H1 (cell line): ENCODE data around the gene SLC12A2. TPM values are rescaled to one million over a fixed set of nuclear protein-coding genes. Genes with fewer than 3 reads are reported as not detected.
A peak's percentile ranks its signal among the peaks of the same experiment; 100 is the strongest.

Source experiments
- CTCF ChIA-PET: fragments of 300-600 bp; sonication (Branson Sonifier 250); formaldehyde crosslinking; loops from one replicate; lab custom pipeline; 2021; ENCODE audit not compliant: partially characterized antibody; lab: Charles Lee
- POLR2A ChIA-PET: fragments of 300-600 bp; sonication (Branson Sonifier 250); formaldehyde crosslinking; loops from one replicate; lab custom pipeline; 2021; ENCODE audit warnings: inconsistent platforms; ENCODE audit not compliant: partially characterized antibody; lab: Charles Lee
- DNase-seq, 2 experiments: peaks; one replicate each; pipeline versions ENCODE4 v3.0.0 to v3.0.0-alpha.2; 2010 to 2022; ENCODE audit warnings: low spot score in 2 of 2, low read depth in 1 of 2, mixed read lengths in 1 of 2
- FAIRE-seq: peaks from 2 replicates; lab custom pipeline; 2011; peaks lifted over from hg19 to GRCh38; lab: Jason Lieb, UNC
- H2AFZ ChIP-seq: 2 replicates; pipeline ENCODE4 v1.8.1; 2012; ENCODE audit warnings: low read length, inconsistent platforms
- H2AK5ac ChIP-seq: 2 replicates; pipeline ENCODE4 v1.6.1; 2013; ENCODE audit warnings: low read depth, low read length
- H2BK120ac ChIP-seq: replicated peaks from 2 replicates; pipeline ENCODE3; 2013; ENCODE audit warnings: low read depth, low read length, inconsistent platforms
- H2BK12ac ChIP-seq: 2 replicates; pipeline ENCODE4 v1.6.1; 2013; ENCODE audit warnings: low read depth, low read length
- H2BK15ac ChIP-seq: 2 replicates; pipeline ENCODE4 v1.6.1; 2013; ENCODE audit warnings: low read length
- H2BK20ac ChIP-seq: 2 replicates; pipeline ENCODE4 v1.6.1; 2013; ENCODE audit warnings: low read length
- H2BK5ac ChIP-seq: 2 replicates; pipeline ENCODE4 v1.6.1; 2013; ENCODE audit warnings: low read depth, low read length
- H3K14ac ChIP-seq: 2 replicates; pipeline ENCODE4 v1.6.1; 2013; ENCODE audit warnings: inconsistent platforms; ENCODE audit not compliant: insufficient read length
- H3K18ac ChIP-seq: 2 replicates; pipeline ENCODE4 v1.6.1; 2013; ENCODE audit warnings: low read length; ENCODE audit errors: extremely low read depth
- H3K23ac ChIP-seq: 2 replicates; pipeline ENCODE4 v1.6.1; 2013; ENCODE audit warnings: inconsistent platforms; ENCODE audit not compliant: insufficient read length
- H3K23me2 ChIP-seq: 2 replicates; pipeline ENCODE4 v1.6.1; 2013; ENCODE audit warnings: low read depth, low read length
- H3K27ac ChIP-seq: 2 replicates; pipeline ENCODE4 v1.6.1; 2011; ENCODE audit warnings: low read depth, low read length, inconsistent platforms
- H3K27me3 ChIP-seq, 4 experiments: replicated peaks in 1 of 4; 1 replicate in 1 of 4; 2 replicates in 3 of 4; pipeline versions ENCODE4 v1.6.1 to v1.8.1; 2011 to 2013; ENCODE audit warnings: low read length in 3 of 4, mild to moderate bottlenecking in 3 of 4, inconsistent platforms in 2 of 4, mixed read lengths in 2 of 4, moderate library complexity in 1 of 4; ENCODE audit not compliant: control insufficient read depth in 3 of 4, insufficient read depth in 3 of 4; ENCODE audit errors: extremely low read depth in 1 of 4
- H3K36me3 ChIP-seq, 4 experiments: 2 replicates each; pipeline versions ENCODE4 v1.6.1 to v1.8.1; 2011 to 2013; ENCODE audit warnings: mild to moderate bottlenecking in 4 of 4, low read length in 3 of 4, moderate library complexity in 2 of 4, control low read depth in 1 of 4, inconsistent platforms in 1 of 4; ENCODE audit not compliant: insufficient read depth in 4 of 4, control insufficient read depth in 2 of 4
- H3K4ac ChIP-seq: replicated peaks from 2 replicates; pipeline ENCODE3; 2013; ENCODE audit warnings: low read length, low read depth, mixed read lengths, inconsistent platforms; ENCODE audit not compliant: insufficient read length
- H3K4me1 ChIP-seq, 4 experiments: replicated peaks in 1 of 4; 1 replicate in 1 of 4; 2 replicates in 3 of 4; pipeline versions ENCODE4 v1.6.1 to v1.8.1; 2011 to 2013; ENCODE audit warnings: low read length in 3 of 4, inconsistent platforms in 2 of 4, mixed read lengths in 1 of 4; ENCODE audit not compliant: insufficient read depth in 4 of 4, control insufficient read depth in 3 of 4
- H3K4me2 ChIP-seq, 2 experiments: 2 replicates each; pipeline versions ENCODE4 v1.6.1 to v1.8.1; 2011 to 2013; ENCODE audit warnings: low read depth in 2 of 2, low read length in 2 of 2, control low read depth in 1 of 2, inconsistent platforms in 1 of 2, mild to moderate bottlenecking in 1 of 2; ENCODE audit not compliant: insufficient read depth in 1 of 2
- H3K4me3 ChIP-seq, 4 experiments: fragments of 200-600, 300-600 bp in 1 of 4; sonication (generic), shearing (Covaris generic), sonication (Bioruptor Twin) in 1 of 4; 2 replicates each; pipeline versions ENCODE4 v1.5.1 to v1.8.1; 2011 to 2016; ENCODE audit warnings: low read length in 4 of 4, low read depth in 3 of 4, control low read depth in 2 of 4, inconsistent platforms in 2 of 4, mild to moderate bottlenecking in 2 of 4, mixed read lengths in 1 of 4, moderate library complexity in 1 of 4; ENCODE audit not compliant: insufficient read depth in 2 of 4; ENCODE audit errors: extremely low read depth in 1 of 4
- H3K56ac ChIP-seq: replicated peaks from 2 replicates; pipeline ENCODE3; 2013; ENCODE audit warnings: low read depth, mild to moderate bottlenecking, mixed read lengths, low read length, inconsistent platforms; ENCODE audit not compliant: insufficient read length
- H3K79me1 ChIP-seq: 2 replicates; pipeline ENCODE4 v1.6.1; 2013; ENCODE audit warnings: low read depth, low read length, control low read depth
- H3K79me2 ChIP-seq, 2 experiments: 2 replicates each; pipeline versions ENCODE4 v1.6.1 to v1.8.1; 2012 to 2013; ENCODE audit warnings: low read length in 2 of 2, mild to moderate bottlenecking in 2 of 2, inconsistent platforms in 1 of 2; ENCODE audit not compliant: insufficient read depth in 2 of 2, control insufficient read depth in 1 of 2
- H3K9ac ChIP-seq, 4 experiments: replicated peaks in 1 of 4; 1 replicate in 1 of 4; 2 replicates in 3 of 4; pipeline versions ENCODE4 v1.6.1 to v1.8.1; 2011 to 2013; ENCODE audit warnings: low read depth in 3 of 4, low read length in 3 of 4, control low read depth in 2 of 4, mild to moderate bottlenecking in 2 of 4, moderate library complexity in 2 of 4, inconsistent platforms in 1 of 4; ENCODE audit errors: extremely low read depth in 1 of 4
- H3K9me3 ChIP-seq, 2 experiments: 2 replicates each; pipeline versions ENCODE4 v1.6.1 to v1.8.1; 2012 to 2013; ENCODE audit warnings: mild to moderate bottlenecking in 2 of 2, moderate library complexity in 2 of 2, control low read depth in 1 of 2, inconsistent platforms in 1 of 2, low read depth in 1 of 2, low read length in 1 of 2, mixed read lengths in 1 of 2; ENCODE audit not compliant: insufficient read depth in 2 of 2
- H4K20me1 ChIP-seq, 2 experiments: replicated peaks in 1 of 2; 2 replicates each; pipeline versions ENCODE3 to v1.8.1; 2011 to 2013; ENCODE audit warnings: inconsistent platforms in 2 of 2, low read length in 2 of 2, mild to moderate bottlenecking in 1 of 2; ENCODE audit not compliant: insufficient read depth in 2 of 2, control insufficient read depth in 1 of 2
- H4K5ac ChIP-seq: 2 replicates; pipeline ENCODE4 v1.6.1; 2013; ENCODE audit warnings: low read length, low read depth, mixed read lengths, inconsistent platforms; ENCODE audit not compliant: insufficient read length
- H4K8ac ChIP-seq: 2 replicates; pipeline ENCODE4 v1.8.0; 2013; ENCODE audit warnings: mild to moderate bottlenecking, moderate library complexity, low read length, inconsistent platforms; ENCODE audit not compliant: insufficient read depth; ENCODE audit errors: extremely low read depth
- H4K91ac ChIP-seq: replicated peaks from 2 replicates; pipeline ENCODE3; 2013; ENCODE audit warnings: low read length, mixed read lengths, inconsistent platforms; ENCODE audit not compliant: insufficient read length
- ASH2L ChIP-seq: fragments of 200-600, 300-600 bp; sonication (generic); IDR thresholded peaks from one replicate; pipeline ENCODE4 v1.7.1; 2017; ENCODE audit warnings: low read length
- GABPA ChIP-seq: IDR thresholded peaks from 2 replicates; pipeline ENCODE4 v1.6.1; 2011; ENCODE audit warnings: mild to moderate bottlenecking, low read length, moderate library complexity, borderline replicate concordance; ENCODE audit not compliant: insufficient read depth
- POLR2AphosphoS5 ChIP-seq: IDR thresholded peaks from 2 replicates; pipeline ENCODE4 v1.6.1; 2011; ENCODE audit warnings: low read depth, low read length
- RNF2 ChIP-seq: fragments of 200-900, 300-1000 bp; sonication (generic); IDR thresholded peaks from 2 replicates; pipeline ENCODE4 v1.7.1; 2016; ENCODE audit warnings: borderline replicate concordance, low read depth, mild to moderate bottlenecking, antibody characterized with exemption, low read length; ENCODE audit not compliant: poor library complexity, severe bottlenecking; ENCODE audit errors: missing control alignments
- SAP30 ChIP-seq: fragments of 300-600 bp; sonication (generic); IDR thresholded peaks from 2 replicates; pipeline ENCODE4 v1.7.1; 2012; ENCODE audit warnings: low read length, moderate library complexity, mild to moderate bottlenecking, inconsistent platforms; ENCODE audit not compliant: insufficient read depth, insufficient replicate concordance
- SIN3A ChIP-seq, 2 experiments: IDR thresholded peaks in 1 of 2; conservative IDR thresholded peaks in 1 of 2; 2 replicates each; pipeline ENCODE4 v1.6.1; 2011 to 2012; ENCODE audit warnings: low read length in 2 of 2, improper control_type of control experiment in 1 of 2, low read depth in 1 of 2, mild to moderate bottlenecking in 1 of 2
- SP1 ChIP-seq: IDR thresholded peaks from 2 replicates; pipeline ENCODE4 v1.6.1; 2011; ENCODE audit warnings: low read depth, low read length
- SUZ12 ChIP-seq: fragments of 200-600 bp; sonication (generic); IDR thresholded peaks from 2 replicates; pipeline ENCODE4 v1.6.1; 2012; ENCODE audit warnings: mild to moderate bottlenecking, inconsistent platforms, low read length, moderate library complexity, mixed read lengths
- WGBS, 2 experiments: shearing (Covaris generic) in 1 of 2; methylation state at CpG; one replicate each; pipeline versions ENCODE4 v1.1.6 to v1.1.7; 2013 to 2015; ENCODE audit warnings: low lambda C conversion rate in 2 of 2, mixed read lengths in 2 of 2, inconsistent platforms in 1 of 2, low coverage in 1 of 2, missing lambda C conversion rate in 1 of 2; ENCODE audit not compliant: insufficient replicate concordance in 2 of 2, insufficient coverage in 1 of 2, insufficient read length in 1 of 2; ENCODE audit errors: extremely low coverage in 1 of 2, missing lambda C conversion rate in 1 of 2; 5-methylcytosine and 5-hydroxymethylcytosine counted together
- polyA plus RNA-seq, 7 experiments: library from polyadenylated mRNA; depleted of rRNA in 3 of 7; stranded (reverse) in 5 of 7; unstranded in 2 of 7; fragments of >200 nt in 5 of 7; fragments of 200-250 nt in 2 of 7; gene quantifications; 1 replicate in 5 of 7; 2 replicates in 1 of 7; 4 replicates in 1 of 7; pipeline versions ENCODE4 v1.2.1 to v1.2.3, GENCODE V29; 2011 to 2013; ENCODE audit warnings: missing spikeins in 2 of 7, mixed read lengths in 2 of 7
- total RNA-seq: library from RNA; stranded (reverse); fragmentation: NEBNext Ultra II Directional; extraction: Animal tissue kit (Norgen Biotek cat#: 25700); gene quantifications from 2 replicates; pipeline ENCODE4 v1.2.1, GENCODE V29; 2021

SLC12A2 gene
- total and polyA plus RNA-seq, 2 of the 8 experiments (the other 6 are each of a cell fraction or from before 2014, with no cell fraction given), result 2.6 to 16.2 TPM

DNA sequence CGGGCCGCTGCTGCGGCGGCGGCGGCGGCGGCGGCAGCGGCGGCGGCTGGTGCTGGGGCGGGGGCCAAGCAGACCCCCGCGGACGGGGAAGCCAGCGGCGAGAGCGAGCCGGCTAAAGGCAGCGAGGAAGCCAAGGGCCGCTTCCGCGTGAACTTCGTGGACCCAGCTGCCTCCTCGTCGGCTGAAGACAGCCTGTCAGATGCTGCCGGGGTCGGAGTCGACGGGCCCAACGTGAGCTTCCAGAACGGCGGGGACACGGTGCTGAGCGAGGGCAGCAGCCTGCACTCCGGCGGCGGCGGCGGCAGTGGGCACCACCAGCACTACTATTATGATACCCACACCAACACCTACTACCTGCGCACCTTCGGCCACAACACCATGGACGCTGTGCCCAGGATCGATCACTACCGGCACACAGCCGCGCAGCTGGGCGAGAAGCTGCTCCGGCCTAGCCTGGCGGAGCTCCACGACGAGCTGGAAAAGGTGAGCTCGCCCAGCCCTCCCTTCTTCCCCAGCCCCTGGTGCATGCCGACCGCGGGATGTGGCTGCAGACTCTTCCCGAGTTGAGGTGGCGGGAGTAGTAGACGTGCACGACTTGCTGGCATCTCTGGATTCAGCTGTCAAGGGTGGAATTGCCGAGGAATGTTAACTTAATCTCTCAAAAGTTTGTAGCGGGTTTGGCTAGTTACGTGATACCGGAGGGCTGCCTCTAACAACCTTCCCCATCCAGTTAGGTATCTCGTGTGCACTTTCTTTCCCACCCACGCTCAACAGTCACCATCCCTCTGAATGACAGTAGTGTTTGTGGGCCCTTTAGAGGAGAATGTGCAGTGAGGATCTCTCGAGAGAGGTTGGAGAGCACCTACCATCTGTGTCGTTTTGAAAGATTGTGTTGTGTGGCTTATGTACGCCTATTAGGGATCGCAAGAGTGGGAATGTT, 932 bp downstream of the SLC12A2 start:
- no peak overlapping the region for H3K23ac ChIP-seq
- peaks cover 10 to 15% of the 10 kb centered on the region in 2 experiments for H4K20me1 ChIP-seq
- H3K9ac ChIP-seq, result peak overlapping the region in 2 of 4 experiments; percentile 72 to 76; a peak in 2 of 7 replicates
- peaks cover 10% of the 10 kb centered on the region for H3K23me2 ChIP-seq
- no peak overlapping the region for H3K4ac ChIP-seq
- H2BK15ac ChIP-seq, result no peak overlapping the region
- POLR2A ChIA-PET, result interaction anchor here (1.3 kb wide), 1 partner anchor 10 kb away, joined by 5 read pairs; no protein-coding TSS in a partner anchor
- H3K4me3 ChIP-seq, result peak overlapping the region; percentile 57 to 87 (median 74)
- H3K27ac ChIP-seq, result no peak overlapping the region
- H2AFZ ChIP-seq, result no peak overlapping the region
- no peak overlapping the region for H2BK12ac ChIP-seq
- CTCF ChIA-PET, result interaction anchor here (0.7 to 1.2 kb wide), 3 partner anchors 72 to 511 kb away, joined by 3 to 4 read pairs (median 3); no protein-coding TSS in a partner anchor
- no peak overlapping the region for H3K14ac ChIP-seq
- WGBS, 2 experiments, result 6% methylated on average over 43 of the region's 71 CpGs; no CpG with 5 or more reads in 1 of the 2 experiments
- DNase-seq (peak in 1 of 2 experiments; percentile 64), FAIRE-seq (no peak)
- H3K9me3 ChIP-seq, result no peaks in the 10 kb centered on the region
- no peak overlapping the region for H4K91ac ChIP-seq
- H2BK5ac ChIP-seq, result no peak overlapping the region
- no peak overlapping the region for H2BK120ac ChIP-seq
- no peak overlapping the region for H4K5ac ChIP-seq
- no peak for TF ChIP-seq POLR2AphosphoS5
- peak; percentile 19 for TF ChIP-seq ASH2L
- no peak for TF ChIP-seq SP1
- TF ChIP-seq SUZ12, result peak; percentile 56; the same call in 1 of the 2 replicates
- TF ChIP-seq RNF2, result peak; percentile 35
- peak; percentile 33 for TF ChIP-seq SAP30
- peak; percentile 8 to 46; a peak in 1 of 4 replicates for TF ChIP-seq SIN3A (conservative IDR thresholded peaks at IDR 0.05 in 1 of 2, IDR thresholded peaks at IDR 0.05 in 1 of 2; ENCODE audit: low read depth in 1 of 2, low read length in 2 of 2)
- 0 out of 2 replicates have a peak, but pooled peaks have one; percentile 10 for TF ChIP-seq GABPA
- peaks cover 0 to 11% of the 10 kb centered on the region in 2 experiments; a peak in 2 of 4 replicates for H3K79me2 ChIP-seq
- H2AK5ac ChIP-seq, result no peak overlapping the region; the same call in 1 of the 2 replicates
- H3K79me1 ChIP-seq, result 0 out of 2 replicates have a peak, but pooled peaks cover 2% of the 10 kb centered on the region
- no peak overlapping the region for H3K56ac ChIP-seq
- H3K36me3 ChIP-seq, result no peaks in the 10 kb centered on the region
- peak overlapping the region; percentile 97 to 99 for H3K4me2 ChIP-seq
- H3K18ac ChIP-seq, result no peak overlapping the region
- peaks cover 0 to 16% (median 9%) of the 10 kb centered on the region in 4 experiments; a peak in 4 of 7 replicates for H3K27me3 ChIP-seq
- H4K8ac ChIP-seq, result peak overlapping the region; percentile 35
- H3K4me1 ChIP-seq, result peaks cover 2 to 11% (median 3%) of the 10 kb centered on the region in 4 experiments; a peak in 6 of 7 replicates
- H2BK20ac ChIP-seq, result no peak overlapping the region
